GM12872 (cell line): Measurements from ENCODE around the gene TUBGCP4.

Experiments
- CTCF ChIP-seq: IDR thresholded peaks from 3 replicates; pipeline ENCODE4 v1.5.1; 2011; ENCODE audit warnings: low read depth, mild to moderate bottlenecking, low read length, moderate library complexity; ENCODE audit not compliant: insufficient read depth

Gene TUBGCP4

GRCh38 chr15:43382310-43382709, 11.4 kb downstream of the TUBGCP4 start:
- TF ChIP-seq CTCF, result no peak

- TF ChIP-seq CTCF, result no peak
Measured at GRCh38 chr15:43383070-43383469, 12.2 kb downstream of the TUBGCP4 start.

GRCh38 chr15:43390723-43391122, 19.8 kb downstream of the TUBGCP4 start:
- TF ChIP-seq CTCF, result no peak

GRCh38 chr15:43402255-43402654, 31.4 kb downstream of the TUBGCP4 start:
- no peak for TF ChIP-seq CTCF

- TF ChIP-seq CTCF, result no peak
Measured at GRCh38 chr15:43403616-43404015, 32.7 kb downstream of the TUBGCP4 start.

GRCh38 chr15:43404130-43404529, 33.2 kb downstream of the TUBGCP4 start:
- TF ChIP-seq CTCF, result no peak

- TF ChIP-seq CTCF, result no peak
Measured at GRCh38 chr15:43406189-43406588, 35.3 kb downstream of the TUBGCP4 start.

- TF ChIP-seq CTCF, result no peak
Measured at GRCh38 chr15:43406808-43407207, 35.9 kb downstream of the TUBGCP4 start.
